Muscle layer of duodenum (tissue), 2 donors: ENCODE measurements around the gene CTCF.

Experiments
- H3K27ac ChIP-seq: one replicate; pipeline ENCODE4 v1.7.0; 2013; ENCODE audit warnings: mild to moderate bottlenecking, low read length
- H3K27me3 ChIP-seq: one replicate; pipeline ENCODE4 v1.7.0; 2013; ENCODE audit warnings: low read depth, mild to moderate bottlenecking, control low read depth, low read length
- H3K36me3 ChIP-seq, 2 donors: one replicate each; pipeline ENCODE4 v1.7.0; 2013; ENCODE audit warnings: low read length in 2 of 2, control low read depth in 1 of 2, mild to moderate bottlenecking in 1 of 2; ENCODE audit not compliant: insufficient read depth in 2 of 2, control insufficient read depth in 1 of 2
- H3K4me1 ChIP-seq, 2 donors: one replicate each; pipeline ENCODE4 v1.7.0; 2013; ENCODE audit warnings: low read length in 2 of 2, mild to moderate bottlenecking in 2 of 2, control low read depth in 1 of 2, moderate library complexity in 1 of 2; ENCODE audit not compliant: insufficient read depth in 2 of 2, control insufficient read depth in 1 of 2
- H3K4me3 ChIP-seq, 2 donors: one replicate each; pipeline ENCODE4 v1.7.0; 2013; ENCODE audit warnings: low read length in 2 of 2, low read depth in 1 of 2, mild to moderate bottlenecking in 1 of 2
- H3K9me3 ChIP-seq, 2 donors: one replicate each; pipeline ENCODE4 v1.7.0; 2013; ENCODE audit warnings: low read length in 2 of 2, control low read depth in 1 of 2, mild to moderate bottlenecking in 1 of 2; ENCODE audit not compliant: control insufficient read depth in 1 of 2
- donor health status: healthy.

The CTCF gene

DNA sequence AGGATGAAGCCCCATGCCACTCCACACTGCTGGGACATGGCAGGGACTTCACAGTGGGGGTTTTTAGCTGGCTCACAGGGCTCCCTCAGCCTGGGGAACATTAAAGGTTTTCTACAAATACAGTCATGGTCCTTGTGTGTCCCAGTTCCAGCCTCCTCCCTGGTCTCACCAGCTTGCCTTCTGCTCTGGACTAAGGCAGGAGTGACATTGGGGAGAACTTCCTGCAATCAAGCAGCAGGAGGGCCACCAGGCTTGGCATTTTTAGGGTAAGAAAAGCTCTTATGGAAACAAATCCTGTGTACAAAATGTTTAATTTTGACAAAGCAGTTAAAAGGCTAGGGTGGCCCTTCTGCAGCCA is 100.3 kb downstream of the CTCF start:
- Histone ChIP-seq H3K36me3 (peaks cover 0 to 26% of the 10 kb centered on the region in 2 donors), H3K27ac (no peak overlapping the region), H3K9me3 (no peaks in the 10 kb centered on the region), H3K4me1 (peaks cover 7 to 38% of the 10 kb centered on the region in 2 donors), H3K4me3 (no peak overlapping the region), H3K27me3 (no peaks in the 10 kb centered on the region)

DNA sequence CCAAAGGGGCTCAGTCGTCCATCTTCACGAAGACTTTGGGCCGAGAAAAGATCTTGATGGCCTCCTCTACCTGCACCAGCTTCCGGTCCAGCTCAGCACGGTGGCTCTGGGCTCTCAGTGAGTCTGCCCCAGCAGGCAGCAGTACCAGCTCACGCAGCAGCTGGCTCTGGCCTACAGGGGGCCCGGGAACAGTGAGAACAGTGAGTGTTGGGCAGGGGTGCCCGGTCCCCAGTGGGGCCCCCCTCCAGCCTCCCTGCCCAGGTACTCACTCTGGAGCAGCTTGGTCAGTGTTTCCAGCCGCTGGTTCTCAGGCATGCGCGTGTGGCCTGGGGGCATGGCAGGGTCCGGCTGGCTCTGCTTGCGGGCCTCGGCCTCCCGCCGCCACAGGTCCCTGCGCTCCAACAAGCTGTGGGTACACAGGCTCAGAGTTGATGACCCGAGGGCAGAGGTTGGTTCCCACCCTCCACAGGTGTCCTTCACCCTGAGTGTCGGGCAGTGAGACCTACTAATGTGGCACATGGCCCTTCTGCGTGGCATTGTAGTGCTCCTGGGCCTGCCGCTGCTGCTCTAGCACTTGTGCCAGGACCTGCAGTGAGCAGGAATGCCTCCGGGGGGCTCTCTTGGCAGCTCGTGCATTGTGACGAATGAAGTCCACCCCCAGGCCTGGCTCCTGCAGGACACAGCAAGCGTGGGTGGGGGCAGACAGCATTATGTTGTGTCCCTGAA is 101.0 kb downstream of the CTCF start:
- H3K4me1 ChIP-seq: peaks cover 12 to 43% of the 10 kb centered on the region in 2 donors
- no peaks in the 10 kb centered on the region for H3K27me3 ChIP-seq
- peaks cover 0 to 20% of the 10 kb centered on the region in 2 donors for H3K36me3 ChIP-seq
- H3K27ac ChIP-seq: no peak overlapping the region
- no peaks in the 10 kb centered on the region for H3K9me3 ChIP-seq
- H3K4me3 ChIP-seq: no peak overlapping the region

- Histone ChIP-seq H3K36me3 (peaks cover 0 to 20% of the 10 kb centered on the region in 2 donors), H3K4me3 (no peak overlapping the region), H3K9me3 (no peaks in the 10 kb centered on the region), H3K27ac (no peak overlapping the region), H3K4me1 (peaks cover 12 to 38% of the 10 kb centered on the region in 2 donors), H3K27me3 (no peaks in the 10 kb centered on the region)
Measured at GRCh38 chr16:67663877-67664222, 101.5 kb downstream of the CTCF start.

DNA sequence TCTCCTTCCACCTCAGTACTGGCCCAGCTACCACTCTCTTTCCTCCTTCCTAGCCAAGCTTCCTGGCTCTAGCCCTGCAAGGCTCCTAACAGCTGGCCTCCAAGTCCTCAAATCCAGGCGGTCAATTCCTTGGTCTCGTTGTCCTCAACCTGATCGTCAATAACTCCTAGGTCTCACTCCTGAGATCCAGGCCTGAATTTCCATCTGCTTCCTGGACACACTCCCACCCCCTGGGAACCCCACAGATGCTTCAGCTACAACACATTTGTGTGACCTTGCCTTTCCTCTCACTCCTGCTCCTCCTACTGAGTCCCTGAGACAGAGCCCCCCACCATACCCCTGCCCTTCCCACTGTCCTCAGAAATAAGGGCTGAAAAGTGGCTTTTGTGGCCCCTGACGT is 101.9 kb downstream of the CTCF start:
- Histone ChIP-seq H3K27ac (no peak overlapping the region), H3K27me3 (no peaks in the 10 kb centered on the region), H3K4me1 (peaks cover 12 to 34% of the 10 kb centered on the region in 2 donors), H3K4me3 (no peak overlapping the region), H3K9me3 (no peaks in the 10 kb centered on the region), H3K36me3 (peaks cover 0 to 20% of the 10 kb centered on the region in 2 donors)

GRCh38 chr16:67664871-67665270 is 102.5 kb downstream of the CTCF start:
- Histone ChIP-seq H3K4me1 (peaks cover 12 to 31% of the 10 kb centered on the region in 2 donors), H3K36me3 (peaks cover 0 to 20% of the 10 kb centered on the region in 2 donors), H3K9me3 (no peaks in the 10 kb centered on the region), H3K4me3 (no peak overlapping the region), H3K27me3 (no peaks in the 10 kb centered on the region), H3K27ac (no peak overlapping the region)

DNA sequence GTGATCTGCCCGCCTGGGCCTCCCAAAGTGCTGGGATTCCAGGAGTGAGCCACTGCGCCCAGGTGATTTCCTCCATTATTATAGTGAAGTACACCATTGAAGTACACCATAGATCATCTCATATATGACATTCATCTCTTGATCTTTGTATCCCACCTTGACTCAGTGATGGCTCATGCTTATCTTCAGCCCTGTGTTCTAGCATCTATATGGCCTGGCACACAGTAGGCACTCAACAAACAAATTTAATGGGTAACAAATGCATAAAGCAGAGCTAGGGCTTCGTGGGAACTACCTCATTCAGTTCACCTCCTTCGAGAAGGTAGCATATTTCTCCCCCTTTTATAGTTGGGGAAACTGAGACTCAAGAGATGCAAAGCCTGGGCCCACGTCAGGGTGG is 103.3 kb downstream of the CTCF start:
- peaks cover 12 to 31% of the 10 kb centered on the region in 2 donors for H3K4me1 ChIP-seq
- H3K27me3 ChIP-seq: no peaks in the 10 kb centered on the region
- no peak overlapping the region for H3K27ac ChIP-seq
- peaks cover 0 to 20% of the 10 kb centered on the region in 2 donors for H3K36me3 ChIP-seq
- H3K4me3 ChIP-seq: peak overlapping the region; percentile 33 to 86
- H3K9me3 ChIP-seq: no peaks in the 10 kb centered on the region

DNA sequence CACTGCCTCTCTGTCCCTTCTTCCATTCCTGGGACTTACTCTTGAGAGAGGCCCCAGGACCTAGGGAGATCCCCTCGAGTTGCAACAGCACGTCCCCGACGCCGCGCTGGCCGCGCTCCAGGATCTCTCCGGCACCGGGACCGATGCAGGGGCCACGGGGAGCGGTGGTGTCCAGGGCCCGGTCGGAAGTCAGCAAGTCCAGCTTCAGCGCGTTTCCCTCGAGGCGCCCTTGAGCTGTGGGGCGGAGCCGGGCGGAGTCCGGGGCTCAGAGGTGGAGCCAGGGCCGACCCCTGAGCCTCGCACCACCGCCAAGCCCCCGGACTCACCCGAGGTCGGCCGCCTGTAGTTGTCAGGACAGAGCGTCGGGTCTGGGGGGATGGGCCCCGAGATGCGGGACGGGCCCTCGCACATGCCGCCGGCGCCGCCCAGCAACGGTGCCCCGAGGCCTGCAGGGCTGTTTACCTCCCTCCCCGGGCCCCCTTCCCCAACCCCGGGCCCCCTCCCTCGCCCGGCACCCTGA is 103.8 kb downstream of the CTCF start:
- Histone ChIP-seq H3K4me3 (peak overlapping the region; percentile 61 to 86), H3K9me3 (no peaks in the 10 kb centered on the region), H3K27ac (no peak overlapping the region), H3K36me3 (peaks cover 0 to 20% of the 10 kb centered on the region in 2 donors), H3K27me3 (no peaks in the 10 kb centered on the region), H3K4me1 (peaks cover 11 to 30% of the 10 kb centered on the region in 2 donors)

GRCh38 chr16:67666559-67667452 is 104.5 kb downstream of the CTCF start, which contains the start of the genes C16orf86 and ENKD1:
Gene C16orf86 (plus strand): TSS chr16:67666814. CDS start chr16:67666971, 157 bp downstream.
Gene ENKD1 (minus strand): TSS chr16:67666750. CDS start chr16:67666442, 308 bp downstream.
- Histone ChIP-seq H3K4me3 (peak within 1 kb of the TSS; percentile 61 to 86), H3K27ac (peak within 1 kb of the TSS; percentile 56), H3K4me1 (peaks cover 9 to 23% of the 10 kb centered on the region in 2 donors), H3K27me3 (no peaks in the 10 kb centered on the region), H3K9me3 (no peaks in the 10 kb centered on the region), H3K36me3 (peaks cover 0 to 20% of the 10 kb centered on the region in 2 donors)

DNA sequence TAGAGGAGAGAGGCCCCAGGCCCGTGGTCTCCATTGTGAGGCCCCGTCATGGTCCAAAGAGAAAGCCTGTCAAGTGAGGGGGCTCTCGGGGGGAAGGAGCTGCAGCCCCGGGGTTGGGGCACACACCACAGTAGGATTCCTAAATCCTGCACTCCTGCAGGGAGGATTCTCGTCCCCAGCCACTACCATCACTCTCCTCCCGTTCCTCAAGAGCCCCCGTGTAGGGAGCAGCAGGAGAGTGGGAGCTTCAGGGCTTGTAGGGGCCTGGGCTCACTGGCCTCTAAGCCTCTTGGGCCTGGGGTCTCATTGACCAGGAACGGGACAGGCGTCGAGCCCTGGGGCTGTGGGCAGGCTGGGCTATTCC is 105.1 kb downstream of the CTCF start:
- no peaks in the 10 kb centered on the region for H3K27me3 ChIP-seq
- H3K4me3 ChIP-seq: peak overlapping the region; percentile 61 to 86
- peak overlapping the region; percentile 56 for H3K27ac ChIP-seq
- H3K4me1 ChIP-seq: peaks cover 9 to 25% of the 10 kb centered on the region in 2 donors
- no peaks in the 10 kb centered on the region for H3K9me3 ChIP-seq
- peaks cover 0 to 18% of the 10 kb centered on the region in 2 donors for H3K36me3 ChIP-seq

- Histone ChIP-seq H3K9me3 (no peaks in the 10 kb centered on the region), H3K27ac (no peak overlapping the region), H3K27me3 (no peaks in the 10 kb centered on the region), H3K36me3 (peaks cover 0 to 13% of the 10 kb centered on the region in 2 donors), H3K4me1 (peaks cover 10 to 31% of the 10 kb centered on the region in 2 donors), H3K4me3 (peak overlapping the region; percentile 61 to 86)
Measured at GRCh38 chr16:67667817-67668494, 105.6 kb downstream of the CTCF start.
